Subcutaneous adipose tissue (tissue), 4 donors: ENCODE results near the gene CDC23. TPM values are rescaled to one million over a fixed set of nuclear protein-coding genes. Genes with fewer than 3 reads are reported as not detected.

ENCODE experiments used
- total RNA-seq, 4 donors: library from RNA; depleted of rRNA; stranded (reverse); fragments of >200 nt; gene quantifications; one replicate each; pipeline ENCODE4 v1.1.0, GENCODE V29; 2016
- TF ChIP-seq, protein P1 (sequence below): fragments of 450-650 bp; IDR thresholded peaks from one replicate; pipeline ENCODE4 v1.5.1; 2016; ENCODE audit warnings: low read depth, mild to moderate bottlenecking, control low read depth, antibody characterized with exemption, moderate library complexity

CDC23 gene
- total RNA-seq, 4 donors from 2014 or later, result 13.0 to 19.2 (median 17.3) TPM

DNA sequence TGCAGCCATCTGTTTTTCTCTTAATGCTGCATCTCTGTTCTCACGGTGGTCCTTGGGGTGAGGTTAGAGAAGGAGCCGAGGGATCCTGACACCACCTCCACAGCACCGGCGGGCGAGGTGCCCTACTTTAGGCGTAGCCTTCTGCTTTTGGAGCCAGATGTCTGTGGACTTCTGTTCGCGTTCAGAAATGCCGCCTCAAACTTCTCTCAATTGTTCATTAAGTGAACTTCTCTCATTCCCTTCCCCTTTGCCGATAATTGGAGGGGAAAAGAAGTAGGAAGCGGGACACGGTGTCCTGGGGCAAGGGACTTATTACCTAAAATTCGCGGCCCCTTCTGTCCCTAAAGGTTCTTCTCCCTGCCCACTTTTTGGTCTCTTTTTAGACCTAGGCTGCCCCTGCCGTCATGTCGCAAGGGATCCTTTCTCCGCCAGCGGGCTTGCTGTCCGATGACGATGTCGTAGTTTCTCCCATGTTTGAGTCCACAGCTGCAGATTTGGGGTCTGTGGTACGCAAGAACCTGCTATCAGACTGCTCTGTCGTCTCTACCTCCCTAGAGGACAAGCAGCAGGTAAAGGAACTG, 33.8 kb downstream of the CDC23 start:
- TF ChIP-seq, protein P1, sequence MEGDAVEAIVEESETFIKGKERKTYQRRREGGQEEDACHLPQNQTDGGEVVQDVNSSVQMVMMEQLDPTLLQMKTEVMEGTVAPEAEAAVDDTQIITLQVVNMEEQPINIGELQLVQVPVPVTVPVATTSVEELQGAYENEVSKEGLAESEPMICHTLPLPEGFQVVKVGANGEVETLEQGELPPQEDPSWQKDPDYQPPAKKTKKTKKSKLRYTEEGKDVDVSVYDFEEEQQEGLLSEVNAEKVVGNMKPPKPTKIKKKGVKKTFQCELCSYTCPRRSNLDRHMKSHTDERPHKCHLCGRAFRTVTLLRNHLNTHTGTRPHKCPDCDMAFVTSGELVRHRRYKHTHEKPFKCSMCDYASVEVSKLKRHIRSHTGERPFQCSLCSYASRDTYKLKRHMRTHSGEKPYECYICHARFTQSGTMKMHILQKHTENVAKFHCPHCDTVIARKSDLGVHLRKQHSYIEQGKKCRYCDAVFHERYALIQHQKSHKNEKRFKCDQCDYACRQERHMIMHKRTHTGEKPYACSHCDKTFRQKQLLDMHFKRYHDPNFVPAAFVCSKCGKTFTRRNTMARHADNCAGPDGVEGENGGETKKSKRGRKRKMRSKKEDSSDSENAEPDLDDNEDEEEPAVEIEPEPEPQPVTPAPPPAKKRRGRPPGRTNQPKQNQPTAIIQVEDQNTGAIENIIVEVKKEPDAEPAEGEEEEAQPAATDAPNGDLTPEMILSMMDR, result no peak

DNA sequence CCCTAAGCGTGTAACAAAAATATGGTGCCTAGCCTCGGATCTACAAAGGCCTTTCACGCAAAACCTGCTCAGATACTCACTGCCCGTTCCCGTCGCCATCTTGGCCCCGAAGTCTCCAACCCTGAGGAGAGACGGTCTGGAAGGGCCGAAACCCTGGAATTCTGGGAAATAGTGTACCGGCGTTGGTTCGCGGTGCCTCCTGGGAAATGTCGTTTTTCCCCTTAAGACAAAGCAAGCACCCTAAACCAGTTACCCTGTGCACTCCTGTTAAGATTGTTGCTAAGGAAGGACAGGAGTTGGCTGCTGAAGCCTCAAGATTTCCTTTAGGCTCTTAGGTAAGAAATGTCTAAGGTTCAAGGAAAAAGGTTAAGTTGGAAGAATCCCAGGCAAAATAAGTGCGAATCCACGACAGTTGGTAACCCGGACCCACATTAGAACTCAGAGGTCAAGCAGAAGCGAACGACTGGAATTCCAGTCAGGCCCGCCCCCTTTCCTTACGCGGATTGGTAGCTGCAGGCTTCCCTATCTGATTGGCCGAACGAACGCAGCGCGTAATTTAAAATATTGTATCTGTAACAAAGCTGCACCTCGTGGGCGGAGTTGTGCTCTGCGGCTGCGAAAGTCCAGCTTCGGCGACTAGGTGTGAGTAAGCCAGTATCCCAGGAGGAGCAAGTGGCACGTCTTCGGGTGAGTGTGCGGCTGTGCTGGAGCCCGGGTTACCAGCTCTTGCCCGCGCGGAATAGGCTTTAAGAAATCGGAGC, 34.4 kb downstream of the CDC23 start, which contains the start of the genes BRD8 and KIF20A:
TSS of gene BRD8 (minus strand) at position 115 of the 761 bp plus-strand sequence. CDS start at position 99, 16 bp downstream.
TSS of gene KIF20A (plus strand) at position 597 of the 761 bp plus-strand sequence. CDS start 569 bp downstream, outside the sequence.
- TF ChIP-seq, protein P1, result no peak

DNA sequence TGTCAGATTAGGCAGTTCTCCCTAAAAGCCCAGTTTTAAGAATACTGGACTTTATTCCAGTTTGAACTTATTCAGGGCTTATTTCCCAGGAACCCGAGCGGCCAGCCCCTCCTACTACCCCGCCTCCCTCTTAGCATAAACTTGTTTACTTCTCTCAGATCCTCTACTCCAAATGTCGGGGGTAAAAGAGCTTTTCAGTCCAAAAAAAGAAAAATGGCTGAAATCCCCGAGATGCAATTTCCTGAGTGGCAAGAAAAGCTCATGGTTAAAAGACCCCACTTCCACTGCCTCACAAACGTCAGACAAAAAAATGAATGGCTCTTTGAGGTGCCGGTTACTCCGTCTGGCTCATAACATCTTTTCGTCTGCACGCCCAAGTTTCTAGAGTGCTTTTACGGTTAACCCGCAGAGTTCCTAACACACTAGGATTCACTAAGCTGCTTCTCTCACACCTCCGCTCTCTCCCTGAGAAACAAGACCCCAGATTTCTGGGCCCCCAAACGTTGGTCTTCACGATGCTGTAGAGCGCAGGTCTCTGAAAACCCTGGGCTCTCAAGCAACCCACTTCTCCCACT, 35.1 kb downstream of the CDC23 start:
- TF ChIP-seq, protein P1, result no peak

DNA sequence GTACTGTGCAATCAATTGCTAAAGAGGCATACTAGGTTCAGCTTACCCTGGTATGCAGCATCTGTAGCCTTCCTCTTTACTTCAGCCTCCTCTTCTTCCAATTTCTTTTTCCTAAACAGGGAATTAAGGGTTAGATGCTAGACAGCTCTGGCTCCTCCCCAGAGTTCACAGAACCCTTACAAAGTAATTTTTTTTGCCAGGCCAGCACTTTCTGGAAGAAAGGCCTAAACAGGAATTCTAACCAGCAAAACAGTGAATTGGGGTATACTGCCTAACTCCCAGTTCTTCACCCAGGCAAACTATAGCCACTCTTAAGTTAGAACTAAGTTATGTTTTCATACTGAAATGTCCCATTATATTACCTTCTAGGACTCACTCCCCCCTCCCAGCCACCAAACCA, 42.8 kb downstream of the CDC23 start:
- TF ChIP-seq, protein P1, result no peak

DNA sequence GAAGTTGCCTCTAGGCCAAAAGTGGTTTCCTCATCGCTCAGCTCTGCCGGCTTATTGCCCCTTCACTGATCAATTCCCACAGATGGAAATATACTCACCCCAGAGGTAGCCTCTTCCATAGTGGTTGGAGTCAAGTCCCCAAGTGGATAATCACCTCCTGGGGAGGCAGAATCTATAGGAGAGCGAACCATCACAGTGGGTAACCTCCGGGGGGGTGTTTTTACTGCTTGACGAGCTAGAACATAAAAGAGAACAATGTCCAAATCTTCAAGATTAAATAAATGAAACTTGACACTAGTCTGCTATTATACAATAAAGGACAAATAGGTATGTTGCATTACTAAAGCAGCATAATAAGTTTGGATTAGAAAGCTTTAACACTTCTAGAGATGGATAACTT, 44.0 kb downstream of the CDC23 start:
- TF ChIP-seq, protein P1, result no peak

DNA sequence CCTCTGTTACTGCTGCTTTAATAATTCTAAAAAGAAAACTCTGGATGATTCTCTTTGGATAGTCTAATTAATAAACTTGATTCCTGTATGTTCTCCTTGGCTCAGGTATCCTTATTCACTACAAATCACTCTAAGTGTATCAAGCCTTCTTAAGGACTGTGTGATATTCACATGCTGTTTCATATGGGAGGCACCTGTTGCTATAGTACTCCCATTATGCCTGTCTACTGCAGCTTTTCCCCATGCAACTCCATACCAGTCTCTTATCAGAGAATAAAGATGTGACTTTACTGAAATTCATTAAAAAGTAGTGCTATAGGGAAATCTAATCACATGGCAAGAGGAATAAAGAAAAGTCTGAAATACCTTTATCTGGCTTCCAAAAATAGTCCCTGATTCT, 49.4 kb downstream of the CDC23 start:
- TF ChIP-seq, protein P1, result no peak

DNA sequence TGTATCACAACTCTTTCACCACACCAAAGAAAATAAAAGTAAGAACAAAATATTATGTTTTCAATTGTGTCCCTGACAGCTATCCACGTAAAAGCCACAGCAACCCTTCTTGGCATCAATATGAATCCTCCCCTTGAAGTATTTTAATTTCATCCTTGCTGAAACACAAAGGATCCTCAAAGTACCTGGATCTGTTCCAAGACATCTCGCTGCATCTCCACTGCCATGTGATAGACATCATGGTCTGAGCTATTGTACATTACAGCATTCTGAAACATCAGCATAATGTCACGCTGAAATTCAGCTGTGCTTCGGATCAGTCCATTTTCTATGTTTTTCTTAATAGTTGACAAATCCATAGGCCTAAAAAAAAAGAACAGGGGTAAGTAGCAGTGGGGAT, 52.4 kb downstream of the CDC23 start:
- TF ChIP-seq, protein P1, result no peak
